A549 treated with GW870086 at 1 μM for 4 hours (cell line): ENCODE data around the gene TMEM72. TPM values are rescaled to one million over a fixed set of nuclear protein-coding genes. Genes with fewer than 3 reads are reported as not detected.

Experiments
- total RNA-seq: library from RNA; stranded (reverse); fragments of 200-300 nt; extraction: Qiagen RNA extraction; gene quantifications from 5 replicates; pipeline ENCODE4 v1.2.3, GENCODE V29; 2022; ENCODE audit warnings: low read depth

TMEM72 gene
- total RNA-seq, result not detected in 5 replicates

DNA sequence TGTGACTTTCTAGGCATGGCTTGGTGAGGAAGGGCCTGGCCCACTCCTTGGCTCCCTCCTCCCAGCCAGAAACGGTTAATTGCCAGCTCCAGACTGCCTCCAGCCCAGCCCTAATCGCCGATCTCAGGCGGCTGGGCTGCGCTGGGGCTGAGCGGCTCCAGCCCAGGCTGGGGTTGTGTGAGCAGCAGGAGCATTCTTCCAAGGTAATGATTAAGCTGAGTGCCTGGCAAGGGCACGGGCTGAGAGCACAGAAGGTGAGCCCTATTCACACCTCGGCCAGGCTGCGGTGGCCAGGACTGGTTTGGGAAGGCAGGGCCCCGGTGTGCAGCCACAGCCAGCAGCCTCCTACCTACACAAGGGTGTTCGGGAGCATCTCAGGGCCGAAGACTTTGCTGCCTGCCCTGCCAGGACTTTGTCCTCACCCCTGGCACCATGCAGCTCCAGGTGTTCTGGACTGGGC is at the start of gene TMEM72:
Gene TMEM72, plus strand, starts transcription at position 257 of the 460 bp plus-strand sequence. Its CDS starts 176 bp downstream, at position 433.

DNA sequence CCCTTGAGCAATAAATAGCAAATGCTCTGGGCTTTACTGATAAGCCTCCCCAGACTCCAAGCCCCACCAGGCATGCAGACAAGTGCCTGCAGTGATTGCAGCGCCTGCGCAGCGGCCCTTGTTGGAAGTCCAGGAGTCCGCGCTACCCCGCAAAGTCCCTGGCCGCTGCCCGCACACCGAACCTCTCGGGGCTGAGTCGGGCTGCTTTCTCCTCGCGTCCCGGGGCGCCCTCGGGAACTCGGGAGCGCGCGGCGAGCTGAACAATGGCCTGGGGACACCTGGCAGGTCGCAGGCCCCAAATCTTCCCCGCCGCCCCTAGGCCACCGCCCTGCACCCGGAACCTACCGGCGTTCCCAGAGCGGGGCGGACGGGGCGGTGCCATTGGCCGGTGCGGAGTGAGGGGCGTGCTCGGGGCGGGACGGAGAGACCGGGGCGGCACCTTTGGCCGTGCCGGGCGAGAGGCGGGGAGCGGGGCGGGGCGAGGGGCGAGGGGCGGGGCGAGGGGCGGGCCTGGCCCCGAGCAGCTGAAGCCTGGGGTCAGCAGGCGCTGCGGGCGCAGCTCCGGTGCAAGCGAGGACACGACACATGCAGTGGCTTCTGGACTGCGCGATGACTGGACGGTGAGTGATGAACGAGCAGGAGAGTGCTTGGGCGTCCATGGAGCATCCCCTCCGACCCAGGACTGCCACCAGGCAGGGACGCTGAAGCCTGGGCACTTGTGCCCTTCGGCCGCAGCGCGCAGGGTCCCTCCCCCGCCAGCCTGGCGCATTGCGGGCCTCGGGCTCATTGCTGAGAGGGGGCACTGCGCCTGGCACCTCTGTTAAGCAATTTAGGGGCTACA is 48.3 kb downstream of the TMEM72 start, which contains the start of gene RASSF4:
Gene RASSF4, plus strand, starts transcription at position 556 of the 841 bp plus-strand sequence. CDS start 10,401 bp downstream, outside the sequence.

GRCh38 chr10:44978570-44979280 is 67.6 kb downstream of the TMEM72 start, which contains the start of gene DEPP1:
TSS of gene DEPP1 (minus strand) at chr10:44978809. CDS start at chr10:44978030, 779 bp downstream.

Other genes starting within 250 kb of the TMEM72 start
- gene RASSF4, start 48.5 kb downstream of the TMEM72 start, total RNA-seq, result 1.6 to 2.8 TPM (median 1.9 TPM) in 5 replicates
- gene DEPP1, start 67.5 kb downstream of the TMEM72 start, total RNA-seq, result 1.3 to 1.7 TPM (median 1.4 TPM) in 5 replicates
- 5.2 to 6.8 TPM (median 6.3 TPM) in 5 replicates for gene ZNF22, start 89.6 kb downstream of the TMEM72 start, total RNA-seq